ENCODE data around the gene NARS2.
A peak's percentile ranks its signal among the peaks of the same experiment; 100 is the strongest.

The NARS2 gene

DNA sequence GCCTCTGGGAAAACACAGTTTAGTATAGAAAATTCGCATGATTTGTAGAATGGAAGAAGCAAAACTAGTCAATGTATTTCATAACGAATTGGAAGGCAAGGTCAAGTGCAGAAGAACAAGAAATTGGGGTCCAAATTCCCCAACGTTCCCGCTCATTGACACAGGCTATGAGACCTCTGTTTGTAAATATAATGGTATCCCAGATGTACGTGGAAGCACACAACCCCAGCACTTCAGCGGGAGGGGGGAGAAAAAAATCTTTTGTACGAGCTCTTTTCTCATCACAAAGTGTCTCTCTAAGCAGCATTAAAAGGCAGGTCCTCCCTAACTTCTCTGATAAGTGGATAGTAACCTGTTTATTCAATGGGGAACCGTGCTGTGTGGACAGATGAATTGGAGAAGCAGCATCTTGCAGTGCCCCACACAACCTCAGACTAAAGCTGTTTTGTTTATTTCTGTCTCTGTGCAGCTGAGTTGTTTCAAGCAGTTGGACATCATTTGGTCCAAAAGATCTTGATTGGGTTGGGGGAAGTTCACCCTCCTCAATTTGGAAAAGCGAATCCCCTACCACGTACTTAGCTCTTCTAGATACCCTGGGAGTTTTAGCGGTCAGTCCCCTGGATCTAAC is 156.0 kb downstream of the NARS2 start:
- Histone ChIP-seq H3K27ac (ENCODE audit: low read length) (peak overlapping the region; percentile 86), H3K36me3 (ENCODE audit: control insufficient read depth in 1 of 2, insufficient read depth in 2 of 2, low read length in 2 of 2) (no peaks in the 10 kb centered on the region), H3K9me3 (ENCODE audit: control insufficient read depth in 1 of 2, low read length in 2 of 2) (no peaks in the 10 kb centered on the region), H3K4me1 (ENCODE audit: control insufficient read depth in 1 of 2, insufficient read depth in 2 of 2, low read length in 2 of 2) (peaks cover 16 to 29% of the 10 kb centered on the region in 2 donors), H3K27me3 (ENCODE audit: low read depth, low read length) (no peaks in the 10 kb centered on the region), H3K4me3 (ENCODE audit: low read depth in 1 of 2, low read length in 2 of 2) (peak overlapping the region; percentile 71 to 73)

- Histone ChIP-seq H3K36me3 (ENCODE audit: control insufficient read depth in 1 of 2, insufficient read depth in 2 of 2, low read length in 2 of 2) (peaks cover 0 to 2% of the 10 kb centered on the region in 2 donors), H3K4me1 (ENCODE audit: control insufficient read depth in 1 of 2, insufficient read depth in 2 of 2, low read length in 2 of 2) (peaks cover 16 to 29% of the 10 kb centered on the region in 2 donors), H3K27me3 (ENCODE audit: low read depth, low read length) (no peaks in the 10 kb centered on the region), H3K27ac (ENCODE audit: low read length) (peak overlapping the region; percentile 86), H3K4me3 (ENCODE audit: low read depth in 1 of 2, low read length in 2 of 2) (peak overlapping the region; percentile 71 to 73), H3K9me3 (ENCODE audit: control insufficient read depth in 1 of 2, low read length in 2 of 2) (no peaks in the 10 kb centered on the region)
Observed at GRCh38 chr11:78417888-78418583, 156.6 kb downstream of the NARS2 start.

DNA sequence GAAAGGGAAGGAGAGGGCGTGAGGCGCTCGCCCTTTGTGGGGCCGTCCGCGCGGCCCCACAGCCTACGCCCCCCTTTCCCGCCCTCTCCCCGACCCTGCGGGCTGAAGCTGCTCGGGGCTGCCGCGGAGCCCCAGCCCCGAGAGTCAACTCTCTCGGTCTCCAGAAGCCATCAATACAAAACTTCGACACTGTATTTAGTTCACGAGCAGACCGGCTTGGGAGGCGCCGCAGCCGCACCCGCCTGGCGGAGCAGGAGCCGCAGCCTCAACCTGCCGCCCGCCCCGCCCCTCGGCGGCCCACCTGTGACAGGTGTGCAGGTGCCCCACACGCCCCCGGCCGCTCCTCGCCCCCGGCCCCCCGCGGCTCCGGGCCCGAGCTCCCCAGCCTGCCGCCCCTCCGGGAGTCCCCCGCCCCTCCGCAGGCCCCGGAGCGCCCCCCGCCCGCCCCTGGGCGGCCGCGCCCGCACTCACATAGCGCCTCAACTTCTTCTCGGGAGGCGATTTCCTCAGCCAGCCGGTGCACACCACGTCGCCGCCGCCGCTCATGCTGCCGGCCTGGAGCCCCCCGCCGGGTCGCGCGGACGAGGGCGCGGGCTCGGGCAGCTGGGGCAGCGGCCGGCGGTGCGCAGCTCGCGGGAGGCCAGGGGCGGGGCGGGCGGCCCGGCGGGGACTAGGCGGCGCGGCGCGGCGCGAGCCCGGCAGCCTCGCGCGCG is 157.3 kb downstream of the NARS2 start, which contains the start of gene GAB2:
Gene GAB2 (minus strand): TSS at position 646 of the 713 bp plus-strand sequence. CDS start 100 bp downstream, at position 546.
- Histone ChIP-seq H3K36me3 (ENCODE audit: control insufficient read depth in 1 of 2, insufficient read depth in 2 of 2, low read length in 2 of 2) (peaks cover 0 to 2% of the 10 kb centered on the region in 2 donors), H3K9me3 (ENCODE audit: control insufficient read depth in 1 of 2, low read length in 2 of 2) (no peaks in the 10 kb centered on the region), H3K27ac (ENCODE audit: low read length) (peak within 1 kb of the TSS; percentile 97), H3K27me3 (ENCODE audit: low read depth, low read length) (no peaks in the 10 kb centered on the region), H3K4me1 (ENCODE audit: control insufficient read depth in 1 of 2, insufficient read depth in 2 of 2, low read length in 2 of 2) (peaks cover 16 to 29% of the 10 kb centered on the region in 2 donors), H3K4me3 (ENCODE audit: low read depth in 1 of 2, low read length in 2 of 2) (peak within 1 kb of the TSS; percentile 77 to 86)

GRCh38 chr11:78416285-78417174 is 158.1 kb downstream of the NARS2 start:
- Histone ChIP-seq H3K4me3 (ENCODE audit: low read depth in 1 of 2, low read length in 2 of 2) (peak overlapping the region; percentile 77 to 86), H3K9me3 (ENCODE audit: control insufficient read depth in 1 of 2, low read length in 2 of 2) (no peaks in the 10 kb centered on the region), H3K4me1 (ENCODE audit: control insufficient read depth in 1 of 2, insufficient read depth in 2 of 2, low read length in 2 of 2) (peaks cover 16 to 29% of the 10 kb centered on the region in 2 donors), H3K36me3 (ENCODE audit: control insufficient read depth in 1 of 2, insufficient read depth in 2 of 2, low read length in 2 of 2) (peaks cover 0 to 2% of the 10 kb centered on the region in 2 donors), H3K27ac (ENCODE audit: low read length) (peak overlapping the region; percentile 97), H3K27me3 (ENCODE audit: low read depth, low read length) (no peaks in the 10 kb centered on the region)

DNA sequence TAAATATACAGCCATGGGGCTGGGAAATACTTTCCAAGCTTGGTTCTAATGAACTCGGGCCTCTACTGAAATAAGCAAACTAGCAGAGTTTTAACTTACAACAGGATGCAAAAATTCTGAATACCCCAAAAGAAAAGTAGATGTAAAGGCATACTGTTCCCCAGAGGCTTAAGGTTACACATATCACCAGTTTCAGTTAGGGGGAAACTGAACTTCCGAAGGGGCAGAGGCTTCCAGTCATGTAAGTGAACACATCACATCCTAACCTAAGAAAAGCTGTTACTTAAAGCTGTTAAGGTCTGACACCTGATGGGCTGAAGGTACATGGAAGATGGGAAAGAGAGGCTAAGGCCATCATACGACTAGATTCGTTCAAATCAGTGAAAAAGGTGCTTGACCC is 159.3 kb downstream of the NARS2 start:
- Histone ChIP-seq H3K36me3 (ENCODE audit: control insufficient read depth in 1 of 2, insufficient read depth in 2 of 2, low read length in 2 of 2) (peaks cover 2% of the 10 kb centered on the region in 2 donors), H3K4me3 (ENCODE audit: low read depth in 1 of 2, low read length in 2 of 2) (no peak overlapping the region), H3K27me3 (ENCODE audit: low read depth, low read length) (no peaks in the 10 kb centered on the region), H3K9me3 (ENCODE audit: control insufficient read depth in 1 of 2, low read length in 2 of 2) (peaks cover 0 to 4% of the 10 kb centered on the region in 2 donors), H3K4me1 (ENCODE audit: control insufficient read depth in 1 of 2, insufficient read depth in 2 of 2, low read length in 2 of 2) (peaks cover 11 to 22% of the 10 kb centered on the region in 2 donors), H3K27ac (ENCODE audit: low read length) (peak overlapping the region; percentile 10)

GRCh38 chr11:78414321-78415051 is 160.2 kb downstream of the NARS2 start:
- H3K27ac ChIP-seq (ENCODE audit: low read length): no peak overlapping the region
- H3K4me3 ChIP-seq (ENCODE audit: low read depth in 1 of 2, low read length in 2 of 2): no peak overlapping the region
- no peaks in the 10 kb centered on the region for H3K27me3 ChIP-seq (ENCODE audit: low read depth, low read length)
- H3K36me3 ChIP-seq (ENCODE audit: control insufficient read depth in 1 of 2, insufficient read depth in 2 of 2, low read length in 2 of 2): peaks cover 2 to 5% of the 10 kb centered on the region in 2 donors
- H3K4me1 ChIP-seq (ENCODE audit: control insufficient read depth in 1 of 2, insufficient read depth in 2 of 2, low read length in 2 of 2): peaks cover 5 to 13% of the 10 kb centered on the region in 2 donors
- peaks cover 0 to 7% of the 10 kb centered on the region in 2 donors for H3K9me3 ChIP-seq (ENCODE audit: control insufficient read depth in 1 of 2, low read length in 2 of 2)

- no peak overlapping the region for H3K4me3 ChIP-seq (ENCODE audit: low read depth in 1 of 2, low read length in 2 of 2)
- peaks cover 2 to 10% of the 10 kb centered on the region in 2 donors for H3K36me3 ChIP-seq (ENCODE audit: control insufficient read depth in 1 of 2, insufficient read depth in 2 of 2, low read length in 2 of 2)
- no peaks in the 10 kb centered on the region for H3K27me3 ChIP-seq (ENCODE audit: low read depth, low read length)
- no peaks in the 10 kb centered on the region for H3K4me1 ChIP-seq (ENCODE audit: control insufficient read depth in 1 of 2, insufficient read depth in 2 of 2, low read length in 2 of 2)
- H3K27ac ChIP-seq (ENCODE audit: low read length): no peak overlapping the region
- peaks cover 0 to 7% of the 10 kb centered on the region in 2 donors for H3K9me3 ChIP-seq (ENCODE audit: control insufficient read depth in 1 of 2, low read length in 2 of 2)
Observed at GRCh38 chr11:78408619-78409018, 166.0 kb downstream of the NARS2 start.

DNA sequence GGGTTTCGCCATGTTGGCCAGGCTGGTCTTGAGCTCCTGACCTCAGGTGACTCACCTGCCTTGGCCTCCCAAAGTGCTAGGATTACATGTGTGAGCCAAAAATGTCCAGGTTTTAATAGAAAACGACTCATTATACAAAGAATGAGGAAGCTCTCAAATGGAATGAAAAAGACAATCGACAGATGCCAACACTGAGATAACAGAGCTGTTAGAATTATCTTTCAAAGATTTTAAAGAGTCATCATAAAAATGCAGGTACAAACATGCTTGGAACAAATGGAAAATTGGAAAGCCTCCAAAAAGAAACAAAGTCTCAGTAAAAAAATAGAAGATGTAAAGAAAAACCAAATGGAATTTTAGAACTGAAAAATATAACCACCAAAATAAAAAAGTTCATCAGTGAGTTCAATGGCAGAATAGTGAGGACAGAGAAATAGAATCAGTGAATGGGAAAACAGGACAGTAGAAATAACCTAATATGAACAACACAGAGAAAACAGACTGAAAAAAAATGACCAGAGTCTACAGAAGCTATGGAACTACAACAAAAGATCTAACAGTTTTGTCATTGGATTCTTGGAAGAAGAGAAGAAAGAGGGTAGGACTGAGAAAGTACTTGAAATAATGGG is 168.0 kb downstream of the NARS2 start:
- Histone ChIP-seq H3K4me3 (ENCODE audit: low read depth in 1 of 2, low read length in 2 of 2) (no peak overlapping the region), H3K27me3 (ENCODE audit: low read depth, low read length) (no peaks in the 10 kb centered on the region), H3K4me1 (ENCODE audit: control insufficient read depth in 1 of 2, insufficient read depth in 2 of 2, low read length in 2 of 2) (no peaks in the 10 kb centered on the region)

GRCh38 chr11:78405805-78406204 is 168.9 kb downstream of the NARS2 start:
- Histone ChIP-seq H3K27ac (ENCODE audit: low read length) (no peak overlapping the region), H3K27me3 (ENCODE audit: low read depth, low read length) (no peaks in the 10 kb centered on the region), H3K4me3 (ENCODE audit: low read depth in 1 of 2, low read length in 2 of 2) (no peak overlapping the region), H3K36me3 (ENCODE audit: control insufficient read depth in 1 of 2, insufficient read depth in 2 of 2, low read length in 2 of 2) (peaks cover 0 to 10% of the 10 kb centered on the region in 2 donors), H3K9me3 (ENCODE audit: control insufficient read depth in 1 of 2, low read length in 2 of 2) (peaks cover 0 to 7% of the 10 kb centered on the region in 2 donors), H3K4me1 (ENCODE audit: control insufficient read depth in 1 of 2, insufficient read depth in 2 of 2, low read length in 2 of 2) (peaks cover 0 to 5% of the 10 kb centered on the region in 2 donors)

More for the DNA sequence above, 168.0 kb downstream of the NARS2 start:
- H3K27ac ChIP-seq (ENCODE audit: low read length): no peak overlapping the region
- H3K36me3 ChIP-seq (ENCODE audit: control insufficient read depth in 1 of 2, insufficient read depth in 2 of 2, low read length in 2 of 2): peaks cover 0 to 10% of the 10 kb centered on the region in 2 donors
- H3K9me3 ChIP-seq (ENCODE audit: control insufficient read depth in 1 of 2, low read length in 2 of 2): peaks cover 0 to 7% of the 10 kb centered on the region in 2 donors

DNA sequence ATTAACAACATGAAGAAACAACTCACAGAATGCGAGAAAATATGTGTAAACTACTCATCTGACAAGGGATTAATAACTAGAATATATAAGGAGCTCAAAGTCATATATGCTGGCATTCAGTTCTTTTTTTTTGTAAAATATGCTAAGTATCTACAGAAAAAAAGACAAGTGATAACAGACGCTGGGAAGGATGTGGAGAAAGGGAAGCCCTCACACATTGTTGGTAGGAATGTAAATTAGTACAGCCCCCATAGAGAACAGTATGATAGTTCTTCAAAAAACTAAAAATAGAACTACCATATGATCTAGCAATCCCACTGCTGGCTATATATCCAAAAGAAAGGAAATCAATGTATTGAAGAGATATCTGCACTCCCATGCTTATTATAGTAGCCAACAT is 170.9 kb downstream of the NARS2 start:
- Histone ChIP-seq H3K4me1 (ENCODE audit: control insufficient read depth in 1 of 2, insufficient read depth in 2 of 2, low read length in 2 of 2) (peaks cover 0 to 13% of the 10 kb centered on the region in 2 donors), H3K4me3 (ENCODE audit: low read depth in 1 of 2, low read length in 2 of 2) (no peak overlapping the region), H3K27me3 (ENCODE audit: low read depth, low read length) (no peaks in the 10 kb centered on the region), H3K9me3 (ENCODE audit: control insufficient read depth in 1 of 2, low read length in 2 of 2) (no peaks in the 10 kb centered on the region), H3K27ac (ENCODE audit: low read length) (no peak overlapping the region), H3K36me3 (ENCODE audit: control insufficient read depth in 1 of 2, insufficient read depth in 2 of 2, low read length in 2 of 2) (peaks cover 0 to 4% of the 10 kb centered on the region in 2 donors)
